Spleen (tissue), 11 donors: Measurements from ENCODE around the gene AGFG2. TPM values are rescaled to one million over a fixed set of nuclear protein-coding genes. Genes with fewer than 3 reads are reported as not detected.

Experiments
- DNase-seq: peaks from one replicate; pipeline ENCODE4 v3.0.0-alpha.2; 2020
- H3K27ac ChIP-seq, 8 donors: fragments of 200-600 bp; sonication (generic) in 7 of 8; 1 replicate in 4 of 8; 2 replicates in 4 of 8; pipeline versions ENCODE4 v1.5.0 to v1.8.0; 2016 to 2021; ENCODE audit warnings: inconsistent platforms in 4 of 8, mild to moderate bottlenecking in 4 of 8, moderate library complexity in 1 of 8
- H3K27me3 ChIP-seq, 7 donors: fragments of 200-600 bp; sonication (generic) in 6 of 7; replicated peaks in 1 of 7; 1 replicate in 4 of 7; 2 replicates in 3 of 7; pipeline versions ENCODE4 v1.5.0 to v1.8.0; 2016 to 2021; ENCODE audit warnings: inconsistent platforms in 3 of 7, mild to moderate bottlenecking in 1 of 7
- H3K36me3 ChIP-seq, 6 donors: fragments of 200-600 bp; sonication (generic) in 5 of 6; 1 replicate in 4 of 6; 2 replicates in 2 of 6; pipeline versions ENCODE4 v1.5.0 to v1.8.0; 2016 to 2021; ENCODE audit warnings: inconsistent platforms in 2 of 6
- H3K4me1 ChIP-seq, 6 donors: fragments of 200-600 bp; sonication (generic) in 5 of 6; 1 replicate in 3 of 6; 2 replicates in 3 of 6; pipeline versions ENCODE4 v1.5.0 to v1.8.0; 2016 to 2021; ENCODE audit warnings: inconsistent platforms in 3 of 6
- H3K4me3 ChIP-seq, 8 donors: fragments of 200-600 bp; sonication (generic) in 7 of 8; 1 replicate in 4 of 8; 2 replicates in 4 of 8; pipeline versions ENCODE4 v1.5.0 to v1.8.0; 2016 to 2021; ENCODE audit warnings: inconsistent platforms in 4 of 8, mild to moderate bottlenecking in 4 of 8, moderate library complexity in 2 of 8
- H3K9me3 ChIP-seq, 8 donors: fragments of 200-600 bp; sonication (generic) in 7 of 8; 1 replicate in 4 of 8; 2 replicates in 4 of 8; pipeline versions ENCODE4 v1.5.0 to v1.8.0; 2016 to 2021; ENCODE audit warnings: inconsistent platforms in 4 of 8
- POLR2A ChIP-seq, 3 donors: fragments of 450-650 bp; IDR thresholded peaks; one replicate each; pipeline ENCODE4 v1.5.1; 2017; ENCODE audit warnings: antibody characterized with exemption in 3 of 3, mild to moderate bottlenecking in 1 of 3
- POLR2AphosphoS5 ChIP-seq, 3 donors: sonication (generic); formaldehyde crosslinking; IDR thresholded peaks; one replicate each; pipeline ENCODE4 v1.5.1; 2017; ENCODE audit warnings: antibody characterized with exemption in 3 of 3
- WGBS, 5 donors: extraction: QIAGEN DNeasy Blood & Tissue Kit in 3 of 5; methylation state at CpG; one replicate each; pipeline versions ENCODE4 v1.1.5 to v1.1.7; 2013 to 2018; 5-methylcytosine and 5-hydroxymethylcytosine counted together
- intact Hi-C: fragments of 100-400 bp; cut with DNase I; formaldehyde crosslinking; loops from one replicate; pipeline ENCODE4 v1.15.0; 2023; ENCODE audit warnings: low total_unique reads
- polyA plus RNA-seq, 3 donors: library from polyadenylated mRNA; stranded (reverse); fragments of 200-250 nt; gene quantifications; one replicate each; pipeline ENCODE4 v1.2.1, GENCODE V29; 2013
- total RNA-seq, 7 donors: library from RNA; depleted of rRNA in 3 of 7; stranded (reverse); fragments of >200 nt in 3 of 7; fragmentation: NEBNext Ultra II Directional in 4 of 7; extraction: Animal tissue kit (Norgen Biotek cat#: 25700) in 4 of 7; gene quantifications; one replicate each; pipeline versions ENCODE4 v1.1.0 to v1.2.1, GENCODE V29; 2016 to 2021
- TF ChIP-seq, protein P1 (sequence below), 11 experiments: fragments of 200-600 bp in 7 of 11; fragments of 450-650 bp in 4 of 11; sonication (generic) in 4 of 11; IDR thresholded peaks in 8 of 11; conservative IDR thresholded peaks in 3 of 11; 1 replicate in 7 of 11; 2 replicates in 4 of 11; pipeline versions ENCODE4 v1.4.0 to v1.8.0; 2016 to 2021; ENCODE audit warnings: antibody characterized with exemption in 11 of 11, inconsistent platforms in 4 of 11, mild to moderate bottlenecking in 1 of 11
- donor health status: healthy with polysubstance abuse.
- donor health status: DM: no; HTN: no; CAD: no; lungs with moderate emphysema.
- donor health status: DM: no; HTN: no; CAD: no.
- donor health status: Bipolar disorder and iron deficiency.
- donor health status: healthy.
- donor health status: DM: no; HTN: no; CAD: no.
- donor health status: DM: yes; HTN: yes; CAD: no.

The AGFG2 gene
- total and polyA plus RNA-seq, 10 donors, result 14.2 to 110 (median 51.4) TPM

DNA sequence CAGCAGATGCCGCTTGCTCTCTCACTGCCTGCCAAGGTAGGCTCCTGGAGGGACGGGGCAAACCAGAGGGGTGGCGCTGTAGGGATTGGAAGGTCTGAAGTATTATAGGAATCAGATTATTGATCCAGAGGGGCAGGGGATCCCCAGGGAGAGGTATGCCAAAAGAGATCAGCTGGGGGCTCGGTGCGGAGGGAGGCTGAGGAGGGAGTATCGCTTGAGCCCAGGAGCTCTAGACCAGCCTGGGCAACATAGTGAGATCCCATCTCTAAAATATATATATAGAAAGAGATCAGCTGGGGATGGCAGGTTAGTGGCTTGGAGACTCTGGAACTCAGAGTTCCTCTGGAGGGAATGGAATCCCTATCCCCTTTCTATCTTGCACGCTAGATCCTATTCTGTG lies 56.2 kb downstream of the AGFG2 start:
- WGBS, 5 donors, result 92 to 97% (median 95%) methylated on average over 7 of the region's 7 CpGs

DNA sequence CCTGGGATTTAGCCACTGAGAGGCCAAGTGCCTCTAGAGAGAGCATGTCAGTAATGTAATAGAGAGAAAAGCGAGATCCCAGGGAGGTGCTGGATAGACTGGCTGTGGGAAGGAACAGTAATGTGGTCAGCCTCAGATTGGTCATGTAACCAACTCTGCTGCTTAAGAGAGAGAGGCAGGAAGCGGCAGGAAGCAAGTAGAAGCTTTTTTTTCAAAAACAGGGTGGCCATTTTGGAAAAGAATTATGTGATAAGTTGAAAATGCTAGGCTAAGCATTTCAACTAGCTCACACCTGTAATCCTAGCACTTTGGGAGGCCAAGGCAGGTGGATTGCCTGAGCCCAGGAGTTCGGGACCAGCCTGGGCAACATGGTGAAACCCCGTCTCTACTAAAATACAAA lies 59.4 kb downstream of the AGFG2 start:
- no peaks in the 10 kb centered on the region for H3K9me3 ChIP-seq
- 75 to 92% (median 84%) methylated on average over 4 of the region's 4 CpGs for WGBS, 5 donors
- intact Hi-C loops, result no loop called here
- DNase-seq, result no peak
- no peak overlapping the region for H3K4me3 ChIP-seq
- H3K4me1 ChIP-seq, result peaks cover 0 to 14% (median 2%) of the 10 kb centered on the region in 6 donors
- peaks cover 0 to 14% (median 0%) of the 10 kb centered on the region in 7 donors for H3K27me3 ChIP-seq
- no peaks in the 10 kb centered on the region for H3K36me3 ChIP-seq
- TF ChIP-seq, protein P1, sequence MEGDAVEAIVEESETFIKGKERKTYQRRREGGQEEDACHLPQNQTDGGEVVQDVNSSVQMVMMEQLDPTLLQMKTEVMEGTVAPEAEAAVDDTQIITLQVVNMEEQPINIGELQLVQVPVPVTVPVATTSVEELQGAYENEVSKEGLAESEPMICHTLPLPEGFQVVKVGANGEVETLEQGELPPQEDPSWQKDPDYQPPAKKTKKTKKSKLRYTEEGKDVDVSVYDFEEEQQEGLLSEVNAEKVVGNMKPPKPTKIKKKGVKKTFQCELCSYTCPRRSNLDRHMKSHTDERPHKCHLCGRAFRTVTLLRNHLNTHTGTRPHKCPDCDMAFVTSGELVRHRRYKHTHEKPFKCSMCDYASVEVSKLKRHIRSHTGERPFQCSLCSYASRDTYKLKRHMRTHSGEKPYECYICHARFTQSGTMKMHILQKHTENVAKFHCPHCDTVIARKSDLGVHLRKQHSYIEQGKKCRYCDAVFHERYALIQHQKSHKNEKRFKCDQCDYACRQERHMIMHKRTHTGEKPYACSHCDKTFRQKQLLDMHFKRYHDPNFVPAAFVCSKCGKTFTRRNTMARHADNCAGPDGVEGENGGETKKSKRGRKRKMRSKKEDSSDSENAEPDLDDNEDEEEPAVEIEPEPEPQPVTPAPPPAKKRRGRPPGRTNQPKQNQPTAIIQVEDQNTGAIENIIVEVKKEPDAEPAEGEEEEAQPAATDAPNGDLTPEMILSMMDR (IDR thresholded peaks at IDR 0.05 in 8 of 11, conservative IDR thresholded peaks at IDR 0.05 in 3 of 11), result no peak
- no peak for TF ChIP-seq POLR2AphosphoS5 (IDR thresholded peaks at IDR 0.05)
- TF ChIP-seq POLR2A (IDR thresholded peaks at IDR 0.05), result no peak
- H3K27ac ChIP-seq, result no peak overlapping the region

More for the DNA sequence above, 56.2 kb downstream of the AGFG2 start:
- no peak overlapping the region for H3K27ac ChIP-seq
- no peak for DNase-seq
- H3K4me1 ChIP-seq, result peaks cover 0 to 3% (median 0%) of the 10 kb centered on the region in 6 donors
- no peaks in the 10 kb centered on the region for H3K36me3 ChIP-seq
- intact Hi-C loops, result no loop called here
- TF ChIP-seq POLR2A (IDR thresholded peaks at IDR 0.05), result no peak
- no peak for TF ChIP-seq POLR2AphosphoS5 (IDR thresholded peaks at IDR 0.05)
- TF ChIP-seq, protein P1 (IDR thresholded peaks at IDR 0.05 in 8 of 11, conservative IDR thresholded peaks at IDR 0.05 in 3 of 11), result no peak
- no peak overlapping the region for H3K4me3 ChIP-seq
- H3K27me3 ChIP-seq, result peaks cover 0 to 32% (median 0%) of the 10 kb centered on the region in 7 donors
- H3K9me3 ChIP-seq, result no peaks in the 10 kb centered on the region

DNA sequence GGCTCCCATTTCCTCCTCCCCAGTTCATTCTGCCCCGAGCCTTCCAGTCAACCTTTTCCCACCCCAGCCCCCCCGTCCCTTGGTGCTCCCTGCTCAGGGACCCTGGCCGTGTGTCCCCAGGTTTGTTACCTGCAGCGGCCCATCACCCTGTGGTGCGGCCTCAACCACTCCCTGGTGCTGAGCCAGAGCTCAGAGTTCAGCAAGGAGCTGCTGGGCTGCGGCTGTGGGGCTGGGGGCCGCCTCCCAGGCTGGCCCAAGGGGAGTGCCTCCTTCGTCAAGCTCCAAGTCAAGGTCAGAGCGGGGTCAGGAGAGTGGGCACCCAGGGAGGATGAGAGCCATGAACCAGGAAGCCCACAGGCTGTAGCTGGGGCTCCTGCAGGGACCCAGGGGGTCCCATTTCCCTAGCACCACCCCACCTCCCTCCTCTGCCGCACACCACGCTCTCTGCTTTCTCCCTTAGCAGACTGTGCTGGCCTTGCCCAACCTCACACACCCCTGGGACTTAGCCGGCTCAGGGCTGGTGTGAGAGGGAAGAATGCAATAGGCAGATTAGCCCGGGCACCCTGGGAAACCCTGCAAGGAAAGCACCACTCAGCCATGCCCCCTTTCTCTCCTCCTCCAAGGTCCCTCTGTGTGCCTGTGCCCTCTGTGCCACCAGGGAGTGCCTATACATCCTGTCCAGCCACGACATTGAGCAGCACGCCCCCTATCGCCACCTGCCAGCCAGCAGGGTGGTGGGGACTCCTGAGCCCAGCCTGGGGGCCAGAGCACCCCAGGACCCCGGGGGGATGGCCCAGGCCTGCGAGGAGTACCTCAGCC lies 61.1 kb downstream of the AGFG2 start:
- H3K27me3 ChIP-seq, result peaks cover 0 to 22% (median 0%) of the 10 kb centered on the region in 7 donors
- intact Hi-C loops, result no loop called here
- H3K4me1 ChIP-seq, result peaks cover 5 to 31% (median 16%) of the 10 kb centered on the region in 6 donors
- no peaks in the 10 kb centered on the region for H3K36me3 ChIP-seq
- no peak for DNase-seq
- H3K4me3 ChIP-seq, result no peak overlapping the region
- WGBS, 5 donors, result 70 to 82% (median 79%) methylated on average over 16 to 18 of the region's 18 CpGs
- no peaks in the 10 kb centered on the region for H3K9me3 ChIP-seq
- no peak overlapping the region for H3K27ac ChIP-seq
- TF ChIP-seq, protein P1 (IDR thresholded peaks at IDR 0.05 in 8 of 11, conservative IDR thresholded peaks at IDR 0.05 in 3 of 11), result no peak
- no peak for TF ChIP-seq POLR2AphosphoS5 (IDR thresholded peaks at IDR 0.05)
- TF ChIP-seq POLR2A (IDR thresholded peaks at IDR 0.05), result no peak

DNA sequence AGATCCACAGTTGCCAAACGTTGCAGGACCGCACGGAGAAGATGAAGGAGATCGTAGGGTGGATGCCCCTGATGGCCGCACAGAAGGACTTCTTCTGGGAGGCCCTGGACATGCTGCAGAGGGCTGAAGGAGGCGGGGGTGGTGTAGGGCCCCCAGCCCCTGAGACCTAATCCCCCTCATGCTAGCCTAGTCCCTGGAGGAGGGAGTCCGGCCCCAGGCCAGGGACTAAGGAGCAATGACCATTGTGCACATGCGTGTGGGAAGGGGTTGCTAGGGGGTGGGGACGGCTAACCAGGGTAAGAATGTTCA lies 61.7 kb downstream of the AGFG2 start:
- WGBS, 5 donors, result 79 to 92% (median 87%) methylated on average over 6 to 9 of the region's 9 CpGs
- TF ChIP-seq, protein P1 (IDR thresholded peaks at IDR 0.05 in 8 of 11, conservative IDR thresholded peaks at IDR 0.05 in 3 of 11), result no peak
- no peak for TF ChIP-seq POLR2A (IDR thresholded peaks at IDR 0.05)
- no peak for TF ChIP-seq POLR2AphosphoS5 (IDR thresholded peaks at IDR 0.05)
- H3K4me1 ChIP-seq, result peaks cover 11 to 37% (median 21%) of the 10 kb centered on the region in 6 donors
- intact Hi-C loops, result no loop called here
- H3K4me3 ChIP-seq, result no peak overlapping the region
- no peak for DNase-seq
- peaks cover 0 to 28% (median 0%) of the 10 kb centered on the region in 7 donors for H3K27me3 ChIP-seq
- H3K36me3 ChIP-seq, result no peaks in the 10 kb centered on the region
- H3K9me3 ChIP-seq, result no peaks in the 10 kb centered on the region
- no peak overlapping the region for H3K27ac ChIP-seq
